Stomach (tissue), 9 donors: ENCODE data around the gene ANKRA2. TPM values are rescaled to one million over a fixed set of nuclear protein-coding genes. Genes with fewer than 3 reads are reported as not detected.

Experiments
- DNase-seq, 2 donors: peaks; one replicate each; pipeline versions ENCODE4 v3.0.0 to v3.0.0-alpha.2; 2013 to 2019
- H3K27ac ChIP-seq, 5 donors: fragments of 200-600 bp in 4 of 5; sonication (generic) in 4 of 5; one replicate each; pipeline ENCODE4 v1.5.1; 2013 to 2019; ENCODE audit warnings: mild to moderate bottlenecking in 1 of 5, moderate library complexity in 1 of 5
- H3K27me3 ChIP-seq, 3 donors: fragments of 200-600 bp; sonication (generic); one replicate each; pipeline ENCODE4 v1.5.1; 2017 to 2019; ENCODE audit warnings: mixed run types in 1 of 3
- H3K36me3 ChIP-seq, 4 donors: fragments of 200-600 bp; sonication (generic); 1 replicate in 3 of 4; 2 replicates in 1 of 4; pipeline ENCODE4 v1.5.1; 2016 to 2019
- H3K4me1 ChIP-seq, 4 donors: fragments of 200-600 bp; sonication (generic); one replicate each; pipeline ENCODE4 v1.5.1; 2016 to 2019
- H3K4me3 ChIP-seq, 4 donors: fragments of 200-600 bp; sonication (generic) in 3 of 4; one replicate each; pipeline ENCODE4 v1.5.1; 2016 to 2019; ENCODE audit warnings: mild to moderate bottlenecking in 1 of 4
- H3K9me3 ChIP-seq, 4 donors: fragments of 200-600 bp; sonication (generic); one replicate each; pipeline ENCODE4 v1.5.1; 2016 to 2019
- EP300 ChIP-seq: sonication (generic); formaldehyde crosslinking; IDR thresholded peaks from one replicate; pipeline ENCODE4 v1.6.1; 2017; ENCODE audit warnings: antibody characterized with exemption
- POLR2A ChIP-seq, 4 donors: fragments of 450-650 bp; IDR thresholded peaks; one replicate each; pipeline ENCODE4 v1.6.1; 2016; ENCODE audit warnings: antibody characterized with exemption in 4 of 4, control low read depth in 2 of 4, mild to moderate bottlenecking in 1 of 4, moderate library complexity in 1 of 4
- POLR2AphosphoS5 ChIP-seq, 3 donors: sonication (generic); formaldehyde crosslinking; IDR thresholded peaks; one replicate each; pipeline ENCODE4 v1.6.1; 2016; ENCODE audit warnings: antibody characterized with exemption in 3 of 3
- WGBS, 5 donors: extraction: QIAGEN DNeasy Blood & Tissue Kit in 3 of 5; methylation state at CpG; one replicate each; pipeline versions ENCODE4 v1.1.5 to v1.1.7; 2013 to 2018; 5-methylcytosine and 5-hydroxymethylcytosine counted together
- intact Hi-C: fragments of 100-400 bp; cut with DNase I; formaldehyde crosslinking; loops from one replicate; pipeline ENCODE4 v1.15.1; 2023; ENCODE audit warnings: low total_unique reads
- polyA plus RNA-seq, 3 donors: library from polyadenylated mRNA; stranded (reverse); fragments of 200-250 nt; gene quantifications; one replicate each; pipeline ENCODE4 v1.2.3, GENCODE V29; 2013
- total RNA-seq, 5 donors: library from RNA; depleted of rRNA; stranded (reverse); fragments of >200 nt; gene quantifications; one replicate each; pipeline versions ENCODE4 v1.1.0 to v1.2.3, GENCODE V29; 2014 to 2016
- TF ChIP-seq, protein P1 (sequence below), 7 experiments: fragments of 450-650 bp in 4 of 7; fragments of 200-600 bp in 3 of 7; sonication (generic) in 3 of 7; IDR thresholded peaks; one replicate each; pipeline ENCODE4 v1.5.1; 2016 to 2019; ENCODE audit warnings: antibody characterized with exemption in 7 of 7, control low read depth in 2 of 7, mild to moderate bottlenecking in 1 of 7
- donor health status: healthy with polysubstance abuse.
- donor health status: Bipolar disorder and iron deficiency.
- donor health status: healthy.

ANKRA2 gene
- total and polyA plus RNA-seq, 8 donors = 2.0 to 115 (median 24.0) TPM

DNA sequence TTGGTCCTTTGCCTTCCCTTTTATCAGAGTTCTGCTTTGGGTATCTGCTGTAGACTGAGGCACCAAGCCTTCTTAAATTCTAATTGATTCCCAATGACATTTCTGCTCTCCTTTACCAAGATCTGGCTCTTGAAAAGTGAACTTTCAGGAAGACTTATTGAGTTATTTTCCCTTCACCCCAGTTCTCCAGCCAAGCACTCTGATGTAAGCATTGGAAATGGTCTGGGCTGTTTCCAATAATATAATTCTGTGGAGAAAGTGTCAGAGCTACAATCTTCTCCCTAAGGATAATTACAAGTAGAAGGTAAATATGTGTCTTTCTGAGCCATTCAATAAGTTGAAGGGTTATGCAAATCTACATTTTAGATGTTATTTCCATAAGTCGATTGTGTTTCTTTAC is 36.4 kb downstream of the ANKRA2 start:
- H3K27me3 ChIP-seq = no peaks in the 10 kb centered on the region
- no peak for DNase-seq
- 70 to 80% (median 73%) methylated on average over 1 of the region's 1 CpG for WGBS, 5 donors
- intact Hi-C loops = no loop called here
- no peak overlapping the region for H3K4me3 ChIP-seq
- TF ChIP-seq, protein P1, sequence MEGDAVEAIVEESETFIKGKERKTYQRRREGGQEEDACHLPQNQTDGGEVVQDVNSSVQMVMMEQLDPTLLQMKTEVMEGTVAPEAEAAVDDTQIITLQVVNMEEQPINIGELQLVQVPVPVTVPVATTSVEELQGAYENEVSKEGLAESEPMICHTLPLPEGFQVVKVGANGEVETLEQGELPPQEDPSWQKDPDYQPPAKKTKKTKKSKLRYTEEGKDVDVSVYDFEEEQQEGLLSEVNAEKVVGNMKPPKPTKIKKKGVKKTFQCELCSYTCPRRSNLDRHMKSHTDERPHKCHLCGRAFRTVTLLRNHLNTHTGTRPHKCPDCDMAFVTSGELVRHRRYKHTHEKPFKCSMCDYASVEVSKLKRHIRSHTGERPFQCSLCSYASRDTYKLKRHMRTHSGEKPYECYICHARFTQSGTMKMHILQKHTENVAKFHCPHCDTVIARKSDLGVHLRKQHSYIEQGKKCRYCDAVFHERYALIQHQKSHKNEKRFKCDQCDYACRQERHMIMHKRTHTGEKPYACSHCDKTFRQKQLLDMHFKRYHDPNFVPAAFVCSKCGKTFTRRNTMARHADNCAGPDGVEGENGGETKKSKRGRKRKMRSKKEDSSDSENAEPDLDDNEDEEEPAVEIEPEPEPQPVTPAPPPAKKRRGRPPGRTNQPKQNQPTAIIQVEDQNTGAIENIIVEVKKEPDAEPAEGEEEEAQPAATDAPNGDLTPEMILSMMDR (IDR thresholded peaks at IDR 0.05) = no peak
- TF ChIP-seq EP300 (no peak), POLR2AphosphoS5 (IDR thresholded peaks at IDR 0.05) (no peak), POLR2A (IDR thresholded peaks at IDR 0.05) (no peak)
- H3K4me1 ChIP-seq = peaks cover 0 to 16% (median 6%) of the 10 kb centered on the region in 4 donors
- H3K9me3 ChIP-seq = no peaks in the 10 kb centered on the region
- H3K36me3 ChIP-seq = no peaks in the 10 kb centered on the region
- no peak overlapping the region for H3K27ac ChIP-seq

DNA sequence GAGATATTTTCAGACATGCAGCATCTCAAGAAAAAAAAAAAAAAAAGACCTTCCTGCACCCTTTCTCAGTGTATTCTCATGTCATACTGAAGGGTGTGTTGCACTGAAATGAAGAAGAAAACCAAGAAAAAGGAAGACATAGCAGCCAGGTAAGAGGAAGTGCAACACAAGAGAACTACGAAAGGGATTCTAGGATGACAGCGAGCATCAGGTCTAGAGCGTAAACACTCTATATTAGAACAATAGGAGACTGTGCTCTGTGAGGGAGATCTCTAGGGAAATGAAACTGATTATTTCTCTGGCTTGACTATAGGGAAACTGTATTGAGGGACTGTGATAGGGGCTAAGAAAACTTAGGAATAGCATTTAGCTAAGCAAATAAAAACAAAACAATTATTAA is 37.2 kb downstream of the ANKRA2 start:
- WGBS, 5 donors = 59 to 78% (median 63%) methylated on average over 3 of the region's 3 CpGs

DNA sequence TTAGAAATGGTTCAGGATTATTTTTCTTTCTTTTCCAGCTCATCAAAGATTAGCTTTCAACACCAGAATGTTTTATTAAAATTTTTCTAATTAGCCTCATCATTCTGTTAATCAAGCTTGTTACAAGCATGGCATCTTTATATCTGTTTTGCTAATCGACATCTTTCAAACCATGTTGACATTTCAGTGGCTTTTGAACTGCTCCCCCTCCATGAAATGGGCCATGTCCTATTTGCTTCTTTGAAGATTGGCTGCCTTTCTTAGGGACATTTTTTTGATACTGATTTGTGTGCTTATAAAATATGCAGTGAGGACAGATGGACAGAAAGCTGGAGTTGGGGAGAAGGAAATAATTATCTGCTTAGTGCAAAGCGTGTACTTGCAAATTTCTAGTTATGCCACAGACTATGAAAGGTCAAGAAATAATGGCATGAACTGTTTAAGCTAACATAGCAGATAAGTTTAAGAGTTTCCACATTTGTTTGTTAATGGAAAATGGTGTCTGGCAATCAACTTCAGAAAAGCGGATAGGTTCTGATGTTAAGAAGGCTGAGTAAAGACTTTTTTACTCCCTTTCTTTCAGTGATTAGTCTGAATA is 39.7 kb downstream of the ANKRA2 start:
- Histone ChIP-seq H3K9me3 (no peaks in the 10 kb centered on the region), H3K36me3 (no peaks in the 10 kb centered on the region), H3K4me3 (no peak overlapping the region), H3K4me1 (peaks cover 0 to 16% (median 6%) of the 10 kb centered on the region in 4 donors), H3K27ac (peak overlapping the region in 3 of 5 donors; percentile 19 to 74 (median 44)), H3K27me3 (no peaks in the 10 kb centered on the region)
- intact Hi-C loops = no loop called here
- WGBS, 5 donors = 19 to 44% (median 28%) methylated on average over 3 of the region's 3 CpGs
- peak in 1 of 3 donors; percentile 12 for TF ChIP-seq POLR2AphosphoS5 (IDR thresholded peaks at IDR 0.05)
- TF ChIP-seq POLR2A (IDR thresholded peaks at IDR 0.05) = no peak
- DNase-seq = peak in 1 of 2 donors; percentile 19

More for the DNA sequence above, 37.2 kb downstream of the ANKRA2 start:
- TF ChIP-seq EP300 (no peak), POLR2A (IDR thresholded peaks at IDR 0.05) (no peak), POLR2AphosphoS5 (IDR thresholded peaks at IDR 0.05) (no peak)
- TF ChIP-seq, protein P1 (IDR thresholded peaks at IDR 0.05) = no peak
- Histone ChIP-seq H3K27me3 (no peaks in the 10 kb centered on the region), H3K9me3 (no peaks in the 10 kb centered on the region), H3K4me1 (peaks cover 0 to 16% (median 6%) of the 10 kb centered on the region in 4 donors), H3K4me3 (no peak overlapping the region), H3K27ac (no peak overlapping the region), H3K36me3 (no peaks in the 10 kb centered on the region)
- intact Hi-C loops = no loop called here
- no peak for DNase-seq

DNA sequence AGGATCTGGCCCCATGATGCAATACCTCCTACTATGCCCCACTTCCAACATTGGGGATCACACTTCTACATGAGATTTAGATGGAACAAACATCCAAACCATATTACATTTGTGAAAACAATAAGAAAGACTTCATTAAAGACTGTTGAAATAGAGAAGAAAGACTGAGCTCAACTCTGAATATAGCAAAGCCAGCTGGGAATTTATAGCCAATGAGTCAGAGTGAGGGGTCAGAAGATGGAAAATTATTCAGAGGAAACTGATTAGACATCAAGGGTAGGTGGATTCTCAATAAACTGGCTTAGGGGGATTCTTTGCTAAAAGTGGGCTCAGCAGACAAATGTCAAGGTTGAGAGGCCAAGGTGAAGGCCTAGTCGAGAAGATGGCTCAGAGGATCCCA is 41.6 kb downstream of the ANKRA2 start:
- Histone ChIP-seq H3K9me3 (no peaks in the 10 kb centered on the region), H3K4me1 (peaks cover 0 to 26% (median 10%) of the 10 kb centered on the region in 4 donors), H3K27ac (no peak overlapping the region), H3K36me3 (no peaks in the 10 kb centered on the region), H3K27me3 (no peaks in the 10 kb centered on the region), H3K4me3 (no peak overlapping the region)
- no peak for DNase-seq
- intact Hi-C loops = no loop called here
- TF ChIP-seq, protein P1 (IDR thresholded peaks at IDR 0.05) = no peak
- no peak for TF ChIP-seq POLR2A (IDR thresholded peaks at IDR 0.05)
- no peak for TF ChIP-seq EP300
- no peak for TF ChIP-seq POLR2AphosphoS5 (IDR thresholded peaks at IDR 0.05)
- WGBS, 5 donors = 85 to 94% (median 92%) methylated on average over 1 of the region's 1 CpG

DNA sequence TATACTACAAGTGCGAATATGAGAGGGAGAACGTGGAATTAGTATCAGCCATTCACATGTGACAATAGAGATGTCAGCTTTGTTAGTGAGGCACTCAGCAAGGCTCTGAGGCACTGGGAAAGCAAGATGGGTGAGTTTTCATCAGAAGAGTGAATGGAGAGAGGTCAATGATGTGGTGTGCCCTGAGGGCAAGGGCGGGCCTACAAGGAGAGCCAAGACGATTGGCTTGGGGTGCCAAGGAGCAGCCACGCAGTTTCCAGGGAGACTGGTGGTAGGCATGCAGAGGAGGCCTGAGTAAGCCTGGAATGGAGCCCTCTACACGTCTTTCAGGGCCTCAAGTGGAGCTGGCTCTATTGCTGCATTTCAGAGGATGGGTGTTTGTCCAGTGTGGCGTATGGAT is 42.5 kb downstream of the ANKRA2 start:
- WGBS, 5 donors = 79 to 93% (median 91%) methylated on average over 7 of the region's 7 CpGs
- Histone ChIP-seq H3K27me3 (no peaks in the 10 kb centered on the region), H3K4me1 (peaks cover 0 to 28% (median 10%) of the 10 kb centered on the region in 4 donors), H3K4me3 (no peak overlapping the region), H3K27ac (no peak overlapping the region), H3K36me3 (no peaks in the 10 kb centered on the region), H3K9me3 (no peaks in the 10 kb centered on the region)
- DNase-seq = no peak
- TF ChIP-seq, protein P1 (IDR thresholded peaks at IDR 0.05) = no peak
- TF ChIP-seq EP300 (no peak), POLR2A (IDR thresholded peaks at IDR 0.05) (no peak), POLR2AphosphoS5 (IDR thresholded peaks at IDR 0.05) (no peak)
- intact Hi-C loops = no loop called here
